ENCODE measurements around the gene GDPD2. TPM values are rescaled to one million over a fixed set of nuclear protein-coding genes. Genes with fewer than 3 reads are reported as not detected.

GDPD2 gene
- total RNA-seq, 4 donors from 2014 or later = 0.35 TPM; not detected in 3

DNA sequence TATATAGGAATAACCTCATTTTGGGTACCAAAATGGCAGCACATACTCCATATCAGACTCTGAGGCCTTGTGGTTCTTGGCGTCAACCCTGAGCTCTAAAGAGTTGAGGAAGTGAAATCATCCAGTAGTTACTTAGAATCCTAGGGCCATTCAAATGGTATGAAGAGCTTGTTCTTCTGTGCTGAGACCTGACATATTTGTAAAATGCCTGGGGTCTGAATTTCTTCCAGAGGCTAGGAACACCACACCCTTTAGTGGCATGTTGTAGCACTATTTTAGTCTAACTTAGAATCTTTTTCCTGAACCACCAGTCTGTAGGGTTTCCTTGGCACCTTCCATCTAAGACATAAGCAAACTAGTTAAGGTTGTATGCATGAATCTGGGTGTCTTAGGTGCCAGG lies 18.1 kb upstream of the GDPD2 start:
- no peak overlapping the region for H3K4me3 ChIP-seq
- TF ChIP-seq POLR2A (IDR thresholded peaks at IDR 0.05) (no peak), POLR2AphosphoS5 (IDR thresholded peaks at IDR 0.05) (no peak)
- 60 to 100% methylated on average over 1 of the region's 1 CpG for WGBS, 2 donors (ENCODE audit: low coverage in 1 of 2)
- no peak for ATAC-seq
- H3K36me3 ChIP-seq = no peaks in the 10 kb centered on the region
- no peaks in the 10 kb centered on the region for H3K4me1 ChIP-seq
- H3K27me3 ChIP-seq = no peaks in the 10 kb centered on the region
- H3K27ac ChIP-seq = no peak overlapping the region
- H3K9me3 ChIP-seq = no peaks in the 10 kb centered on the region

DNA sequence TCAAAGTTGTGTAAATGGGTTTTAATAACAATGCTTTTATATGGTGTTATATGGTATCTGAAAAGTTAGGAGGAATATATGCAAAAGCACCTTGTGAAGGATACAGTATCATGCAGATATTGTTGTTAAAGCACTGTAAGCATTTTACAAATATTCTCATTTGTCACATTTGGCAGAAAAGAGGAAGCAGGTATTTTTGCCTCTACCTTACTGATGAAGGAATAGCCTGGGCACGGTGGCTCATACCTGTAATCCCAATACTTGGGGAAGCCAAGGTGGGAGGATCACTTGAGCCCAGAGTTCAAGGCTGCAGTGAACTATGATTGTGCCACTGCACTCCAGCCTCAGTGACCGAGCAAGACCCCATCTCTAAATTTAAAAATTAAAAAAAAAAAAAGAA lies 12.2 kb upstream of the GDPD2 start:
- 100% methylated on average over 1 of the region's 2 CpGs; no CpG with 5 or more reads in 1 of the 2 donors for WGBS, 2 donors (ENCODE audit: low coverage in 1 of 2)
- Histone ChIP-seq H3K27ac (no peak overlapping the region), H3K36me3 (no peaks in the 10 kb centered on the region), H3K4me3 (no peak overlapping the region), H3K4me1 (no peaks in the 10 kb centered on the region), H3K9me3 (no peaks in the 10 kb centered on the region), H3K27me3 (no peaks in the 10 kb centered on the region)
- TF ChIP-seq EP300 (IDR thresholded peaks at IDR 0.05) (no peak), POLR2A (IDR thresholded peaks at IDR 0.05) (no peak)
- ATAC-seq = no peak

DNA sequence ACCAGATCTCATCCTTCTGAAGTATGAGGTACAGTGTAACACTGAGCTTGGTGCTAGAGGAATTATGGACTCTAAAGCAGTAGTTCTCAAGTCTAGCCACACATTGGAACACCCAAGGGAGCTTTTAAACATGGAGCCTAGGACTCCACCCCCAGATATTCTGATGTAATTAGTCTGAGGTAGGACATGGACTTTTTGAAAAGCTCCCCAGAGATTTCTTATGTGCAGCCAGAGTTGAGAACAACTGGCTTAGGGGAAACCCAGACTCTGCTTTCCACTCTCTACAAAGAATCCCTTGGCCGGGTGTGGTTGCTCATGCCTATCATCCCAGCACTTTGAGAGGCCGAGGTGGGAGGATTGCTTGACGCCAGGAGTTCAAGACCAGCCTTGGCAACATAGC lies 11.6 kb upstream of the GDPD2 start:
- H3K36me3 ChIP-seq = no peaks in the 10 kb centered on the region

DNA sequence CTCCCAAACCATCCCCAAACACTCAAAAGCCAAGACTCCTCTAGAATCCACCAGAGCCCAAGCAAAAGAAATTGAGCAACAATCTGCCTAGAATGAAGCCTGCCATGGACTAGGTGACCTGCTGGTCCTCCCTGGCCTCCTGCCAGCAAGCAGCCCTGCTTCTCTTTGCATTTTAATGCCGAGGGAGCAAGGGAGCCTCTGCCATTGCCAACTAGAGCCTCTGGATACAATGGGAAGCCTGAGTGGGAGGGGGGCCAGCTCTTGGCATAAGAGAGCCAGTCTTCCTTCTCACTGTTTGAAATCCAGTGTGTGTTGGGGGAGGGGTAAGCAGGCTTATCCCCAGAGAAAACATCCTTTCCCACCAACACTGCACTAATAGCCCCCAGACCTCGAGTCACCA lies 1.5 kb upstream of the GDPD2 start:
- WGBS, 2 donors (ENCODE audit: low coverage in 1 of 2) = 67% methylated on average over 1 of the region's 2 CpGs; no CpG with 5 or more reads in 1 of the 2 donors
- Histone ChIP-seq H3K9me3 (no peaks in the 10 kb centered on the region), H3K36me3 (no peaks in the 10 kb centered on the region), H3K27ac (no peak overlapping the region), H3K27me3 (peaks cover 4% of the 10 kb centered on the region), H3K4me1 (no peaks in the 10 kb centered on the region), H3K4me3 (no peak overlapping the region)
- TF ChIP-seq, protein P1, sequence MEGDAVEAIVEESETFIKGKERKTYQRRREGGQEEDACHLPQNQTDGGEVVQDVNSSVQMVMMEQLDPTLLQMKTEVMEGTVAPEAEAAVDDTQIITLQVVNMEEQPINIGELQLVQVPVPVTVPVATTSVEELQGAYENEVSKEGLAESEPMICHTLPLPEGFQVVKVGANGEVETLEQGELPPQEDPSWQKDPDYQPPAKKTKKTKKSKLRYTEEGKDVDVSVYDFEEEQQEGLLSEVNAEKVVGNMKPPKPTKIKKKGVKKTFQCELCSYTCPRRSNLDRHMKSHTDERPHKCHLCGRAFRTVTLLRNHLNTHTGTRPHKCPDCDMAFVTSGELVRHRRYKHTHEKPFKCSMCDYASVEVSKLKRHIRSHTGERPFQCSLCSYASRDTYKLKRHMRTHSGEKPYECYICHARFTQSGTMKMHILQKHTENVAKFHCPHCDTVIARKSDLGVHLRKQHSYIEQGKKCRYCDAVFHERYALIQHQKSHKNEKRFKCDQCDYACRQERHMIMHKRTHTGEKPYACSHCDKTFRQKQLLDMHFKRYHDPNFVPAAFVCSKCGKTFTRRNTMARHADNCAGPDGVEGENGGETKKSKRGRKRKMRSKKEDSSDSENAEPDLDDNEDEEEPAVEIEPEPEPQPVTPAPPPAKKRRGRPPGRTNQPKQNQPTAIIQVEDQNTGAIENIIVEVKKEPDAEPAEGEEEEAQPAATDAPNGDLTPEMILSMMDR (IDR thresholded peaks at IDR 0.05) = no peak
- TF ChIP-seq POLR2A (IDR thresholded peaks at IDR 0.05) = no peak
- no peak for TF ChIP-seq EP300 (IDR thresholded peaks at IDR 0.05)
- TF ChIP-seq POLR2AphosphoS5 (IDR thresholded peaks at IDR 0.05) = no peak
- ATAC-seq = no peak

More for the DNA sequence above, 11.6 kb upstream of the GDPD2 start:
- Histone ChIP-seq H3K27me3 (no peaks in the 10 kb centered on the region), H3K9me3 (no peaks in the 10 kb centered on the region), H3K4me1 (no peaks in the 10 kb centered on the region), H3K27ac (no peak overlapping the region), H3K4me3 (no peak overlapping the region)
- 86% methylated on average over 2 of the region's 3 CpGs; no CpG with 5 or more reads in 1 of the 2 donors for WGBS, 2 donors (ENCODE audit: low coverage in 1 of 2)
- no peak for TF ChIP-seq POLR2AphosphoS5 (IDR thresholded peaks at IDR 0.05)
- TF ChIP-seq EP300 (IDR thresholded peaks at IDR 0.05) = no peak
- no peak for TF ChIP-seq POLR2A (IDR thresholded peaks at IDR 0.05)
- TF ChIP-seq, protein P1 (IDR thresholded peaks at IDR 0.05) = no peak
- ATAC-seq = no peak

DNA sequence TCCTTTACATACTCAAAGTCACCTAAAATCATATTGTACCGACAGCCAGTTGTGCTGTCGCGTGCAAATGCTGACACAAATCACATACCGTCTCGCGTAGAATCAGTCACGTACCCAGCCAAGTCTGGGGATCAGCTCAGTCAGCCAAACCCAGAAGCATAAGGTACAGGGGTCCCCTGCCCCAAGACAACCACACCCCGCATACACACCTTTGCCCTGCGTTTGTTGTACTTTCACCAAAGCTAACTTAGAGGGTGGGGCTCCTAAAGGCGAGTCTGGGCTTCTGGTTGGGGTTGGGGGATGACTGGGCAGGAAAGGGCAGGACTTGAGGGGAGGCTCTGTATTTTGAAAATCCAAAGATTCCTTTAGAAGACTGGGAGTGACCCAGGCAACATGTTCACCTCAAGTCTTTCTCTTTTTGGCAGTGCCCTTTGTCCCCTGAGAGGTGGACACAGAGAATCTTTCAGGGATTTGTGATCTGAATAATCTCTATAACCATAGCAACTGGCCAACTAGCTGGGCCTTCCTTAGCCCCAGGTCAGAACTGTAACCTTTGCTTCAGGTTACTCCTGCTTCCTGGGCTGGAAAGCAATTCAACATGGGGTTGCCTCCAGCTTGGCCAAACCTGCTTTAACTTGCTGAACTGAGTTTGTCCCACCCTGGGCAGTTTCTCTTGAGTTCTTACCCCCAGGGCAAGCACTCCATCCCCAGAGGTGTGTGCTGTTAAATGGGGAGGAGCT lies 992 bp downstream of the GDPD2 start:
- no peaks in the 10 kb centered on the region for H3K36me3 ChIP-seq

More for the DNA sequence above, 992 bp downstream of the GDPD2 start:
- Histone ChIP-seq H3K27me3 (peaks cover 4% of the 10 kb centered on the region), H3K9me3 (no peaks in the 10 kb centered on the region), H3K4me1 (no peaks in the 10 kb centered on the region), H3K4me3 (no peak overlapping the region), H3K27ac (no peak overlapping the region)
- TF ChIP-seq POLR2A (IDR thresholded peaks at IDR 0.05) (no peak), POLR2AphosphoS5 (IDR thresholded peaks at IDR 0.05) (no peak), EP300 (IDR thresholded peaks at IDR 0.05) (no peak)
- TF ChIP-seq, protein P1 (IDR thresholded peaks at IDR 0.05) = no peak
- no peak for ATAC-seq
- WGBS, 2 donors (ENCODE audit: low coverage in 1 of 2) = 92% methylated on average over 2 of the region's 10 CpGs; no CpG with 5 or more reads in 1 of the 2 donors
